Kidney epithelial cell (primary cell): ENCODE data around the gene SYNPR. TPM values are rescaled to one million over a fixed set of nuclear protein-coding genes. Genes with fewer than 3 reads are reported as not detected.

ENCODE experiments used
- DNase-seq: peaks from one replicate; pipeline ENCODE4 v3.0.0-alpha.2; 2010; ENCODE audit warnings: low read depth
- H3K27me3 ChIP-seq: 2 replicates; pipeline ENCODE4 v1.6.0; 2011; ENCODE audit warnings: low read length; ENCODE audit not compliant: control insufficient read depth, insufficient read depth
- H3K36me3 ChIP-seq: 2 replicates; pipeline ENCODE4 v1.5.1; 2011; ENCODE audit warnings: low read length; ENCODE audit not compliant: control insufficient read depth, insufficient read depth
- H3K4me3 ChIP-seq: 2 replicates; pipeline ENCODE4 v1.5.1; 2011; ENCODE audit warnings: low read depth, mild to moderate bottlenecking, control low read depth, low read length
- total RNA-seq: library from RNA; depleted of rRNA; stranded (reverse); fragments of >200 nt; gene quantifications from 2 replicates; pipeline ENCODE4 v1.2.3, GENCODE V29; 2015
- TF ChIP-seq, protein P1 (sequence below): IDR thresholded peaks from 2 replicates; pipeline ENCODE4 v1.5.1; 2011; ENCODE audit warnings: mild to moderate bottlenecking, moderate library complexity, low read length, control low read depth, inconsistent platforms; ENCODE audit not compliant: insufficient read depth, poor library complexity, severe bottlenecking

Gene SYNPR
- not detected in 2 replicates for total RNA-seq

DNA sequence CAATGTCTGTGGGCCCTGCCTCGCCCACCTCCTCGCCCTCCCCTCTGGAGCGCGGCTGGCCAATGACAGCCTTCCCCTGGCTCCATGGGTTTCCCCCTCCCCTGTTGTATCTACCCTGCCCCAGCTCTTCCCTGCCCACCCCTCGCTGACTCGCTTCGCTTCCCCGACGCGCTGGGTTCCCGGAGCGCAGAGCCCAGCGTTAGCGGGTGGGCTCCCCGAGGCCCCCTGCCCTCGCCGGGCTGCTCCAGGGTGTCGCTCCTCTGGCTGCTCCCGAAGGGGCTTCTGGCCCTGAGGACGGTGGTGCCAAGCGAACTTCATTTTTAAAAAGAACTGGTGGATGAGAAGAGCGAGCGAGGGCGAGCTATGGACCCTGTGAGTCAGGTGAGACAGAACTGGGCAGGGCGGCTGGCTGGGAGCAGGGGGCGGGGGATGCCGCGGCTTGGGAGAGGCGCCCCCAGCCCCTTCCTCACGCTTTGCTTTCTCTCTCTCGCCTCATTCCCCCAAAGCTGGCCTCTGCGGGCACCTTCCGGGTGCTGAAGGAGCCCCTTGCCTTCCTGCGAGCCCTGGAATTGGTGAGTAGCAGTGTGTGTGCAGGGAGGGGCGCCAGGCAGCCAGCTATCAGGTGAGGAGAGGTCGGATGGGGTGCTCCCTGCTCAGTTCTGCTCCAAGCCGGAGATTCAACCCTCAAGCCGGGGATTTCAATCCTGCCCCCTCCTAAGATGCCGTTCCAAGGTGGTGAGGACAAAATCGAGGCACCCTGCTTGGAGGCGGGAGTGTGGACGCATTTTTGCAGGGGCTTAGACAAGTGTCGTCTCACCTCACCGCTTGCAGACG, at the start of gene SYNPR:
Gene SYNPR (plus strand): TSS at position 138 of the 834 bp plus-strand sequence.
- H3K36me3 ChIP-seq = no peaks in the 10 kb centered on the region
- no peak within 1 kb of the TSS for H3K4me3 ChIP-seq
- TF ChIP-seq, protein P1, sequence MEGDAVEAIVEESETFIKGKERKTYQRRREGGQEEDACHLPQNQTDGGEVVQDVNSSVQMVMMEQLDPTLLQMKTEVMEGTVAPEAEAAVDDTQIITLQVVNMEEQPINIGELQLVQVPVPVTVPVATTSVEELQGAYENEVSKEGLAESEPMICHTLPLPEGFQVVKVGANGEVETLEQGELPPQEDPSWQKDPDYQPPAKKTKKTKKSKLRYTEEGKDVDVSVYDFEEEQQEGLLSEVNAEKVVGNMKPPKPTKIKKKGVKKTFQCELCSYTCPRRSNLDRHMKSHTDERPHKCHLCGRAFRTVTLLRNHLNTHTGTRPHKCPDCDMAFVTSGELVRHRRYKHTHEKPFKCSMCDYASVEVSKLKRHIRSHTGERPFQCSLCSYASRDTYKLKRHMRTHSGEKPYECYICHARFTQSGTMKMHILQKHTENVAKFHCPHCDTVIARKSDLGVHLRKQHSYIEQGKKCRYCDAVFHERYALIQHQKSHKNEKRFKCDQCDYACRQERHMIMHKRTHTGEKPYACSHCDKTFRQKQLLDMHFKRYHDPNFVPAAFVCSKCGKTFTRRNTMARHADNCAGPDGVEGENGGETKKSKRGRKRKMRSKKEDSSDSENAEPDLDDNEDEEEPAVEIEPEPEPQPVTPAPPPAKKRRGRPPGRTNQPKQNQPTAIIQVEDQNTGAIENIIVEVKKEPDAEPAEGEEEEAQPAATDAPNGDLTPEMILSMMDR = no peak
- no peak for DNase-seq
- peaks cover 28% of the 10 kb centered on the region for H3K27me3 ChIP-seq

DNA sequence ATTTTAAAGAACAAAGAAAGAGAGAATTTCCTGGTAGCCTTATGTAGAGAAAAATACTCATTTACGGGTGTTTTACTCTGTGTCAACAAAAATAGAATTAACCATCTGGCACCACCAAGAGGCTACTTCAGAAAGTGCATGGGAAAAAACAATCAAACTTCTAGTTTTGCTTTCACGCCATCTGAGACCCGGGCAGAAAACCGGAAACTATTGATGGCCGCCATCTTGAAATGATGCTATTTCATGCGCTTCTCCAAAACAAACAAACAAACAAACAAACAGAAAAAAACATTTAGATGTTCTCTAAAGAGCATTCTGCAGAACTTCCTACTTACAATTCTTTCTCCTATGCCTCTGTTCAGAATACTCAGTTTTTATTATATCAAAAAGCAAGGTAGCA, 49.4 kb upstream of the SYNPR start:
- Histone ChIP-seq H3K4me3 (no peak overlapping the region), H3K27me3 (peaks cover 2% of the 10 kb centered on the region), H3K36me3 (no peaks in the 10 kb centered on the region)
- TF ChIP-seq, protein P1 = peak; percentile 49
- DNase-seq = no peak

DNA sequence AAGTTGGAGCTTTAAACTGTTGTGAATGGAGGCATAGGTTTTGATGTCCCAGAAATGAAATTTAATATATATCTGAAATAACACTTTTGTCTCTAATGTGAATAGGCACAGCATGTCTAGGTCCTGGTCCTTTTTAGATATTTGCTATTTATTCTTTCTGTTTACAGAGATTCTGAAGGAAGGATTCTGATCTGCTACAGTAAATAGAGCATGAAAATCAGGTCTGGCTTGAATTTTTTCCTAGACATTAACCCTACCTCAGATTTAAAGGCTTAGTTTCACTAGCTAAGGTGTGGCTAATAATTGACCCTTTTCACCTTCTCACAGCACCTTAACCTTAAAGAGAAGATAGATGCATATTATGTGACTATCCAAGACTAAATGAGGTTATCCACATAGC, 48.0 kb upstream of the SYNPR start:
- Histone ChIP-seq H3K36me3 (no peaks in the 10 kb centered on the region), H3K4me3 (no peak overlapping the region), H3K27me3 (no peaks in the 10 kb centered on the region)
- TF ChIP-seq, protein P1 = no peak
- DNase-seq = no peak

DNA sequence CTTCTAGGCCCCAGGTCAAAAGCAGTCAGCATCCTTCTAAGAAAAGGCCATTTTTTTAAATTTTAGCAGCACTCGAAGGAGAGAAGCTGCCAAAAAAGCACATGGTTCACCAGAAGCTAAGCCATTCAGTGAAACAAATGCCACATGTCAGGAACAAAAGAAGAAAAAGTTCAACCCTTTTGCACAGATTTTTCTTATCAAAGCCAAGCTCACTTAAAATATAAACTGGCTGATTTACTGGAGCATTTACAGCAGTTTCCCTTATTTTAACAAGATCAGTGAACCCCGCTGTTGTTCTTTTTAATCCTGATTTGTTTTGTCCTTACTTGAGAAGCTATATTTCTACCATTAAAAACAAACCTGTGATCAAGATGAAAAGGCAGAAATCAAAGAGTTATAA, 46.5 kb upstream of the SYNPR start:
- H3K36me3 ChIP-seq = no peaks in the 10 kb centered on the region
- TF ChIP-seq, protein P1 = no peak
- H3K27me3 ChIP-seq = no peaks in the 10 kb centered on the region
- H3K4me3 ChIP-seq = no peak overlapping the region
- no peak for DNase-seq

DNA sequence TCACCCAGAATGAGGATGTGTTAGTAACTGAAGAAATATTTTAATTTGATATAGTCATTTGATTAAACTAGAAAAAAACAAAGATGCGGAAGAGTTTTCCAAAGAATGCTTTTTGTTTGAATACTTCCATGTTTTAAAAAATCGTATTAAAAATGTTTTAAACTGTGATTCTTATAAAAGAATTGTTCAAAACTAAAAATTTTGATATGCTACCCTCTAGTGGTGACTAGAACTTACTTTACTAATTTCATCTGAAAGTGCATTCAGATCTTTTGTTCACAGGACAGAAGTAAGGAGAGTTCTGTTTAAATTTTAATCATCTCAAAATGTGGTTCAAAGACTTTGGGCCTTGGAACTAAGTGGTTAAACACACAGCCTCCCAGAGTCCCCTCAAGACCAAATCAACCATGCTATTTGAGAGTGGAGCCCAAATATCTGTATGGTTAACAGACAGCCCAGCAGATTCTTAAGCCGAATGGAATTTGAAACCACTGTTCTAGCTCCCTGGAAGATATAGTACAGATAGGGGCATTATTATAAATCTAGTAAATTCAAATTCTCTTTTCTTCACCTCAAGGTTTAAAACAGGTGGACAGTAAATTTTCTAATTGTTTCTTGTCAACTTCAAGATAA, 45.2 kb upstream of the SYNPR start:
- Histone ChIP-seq H3K36me3 (no peaks in the 10 kb centered on the region), H3K27me3 (no peaks in the 10 kb centered on the region), H3K4me3 (no peak overlapping the region)
- TF ChIP-seq, protein P1 = peak; percentile 23
- DNase-seq = no peak
